Fibroblast of upper back skin (primary cell): ENCODE measurements around the gene PHACTR3.

Experiments used
- DNase-seq: peaks from one replicate; pipeline ENCODE4 v3.0.0-alpha.2; 2013

The PHACTR3 gene

DNA sequence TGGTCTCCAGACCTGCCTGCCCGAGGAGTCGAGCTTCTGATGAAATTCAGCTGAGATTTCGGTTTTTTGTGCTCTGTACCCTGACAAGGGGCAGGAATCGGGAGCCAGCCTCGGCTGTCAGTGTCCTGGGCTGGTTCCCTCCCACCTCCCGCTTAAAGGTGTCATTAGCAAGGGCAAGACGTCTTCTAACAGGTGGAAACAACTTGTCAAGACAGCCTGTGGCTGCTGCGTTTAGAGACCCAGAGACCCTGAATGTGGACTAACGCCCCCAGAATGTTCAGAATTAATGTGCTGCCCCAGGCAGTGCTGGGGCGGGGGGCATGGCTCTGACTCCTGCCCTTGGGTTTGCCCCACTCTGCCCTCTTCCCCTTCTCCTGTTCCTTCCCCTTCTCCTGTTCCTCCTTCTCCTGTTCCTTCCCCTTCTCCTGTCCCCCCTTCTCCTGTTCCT lies 69.7 kb downstream of the PHACTR3 start:
- DNase-seq = no peak

- DNase-seq = no peak
Measured at GRCh38 chr20:59676126-59676850, 71.9 kb downstream of the PHACTR3 start.

DNA sequence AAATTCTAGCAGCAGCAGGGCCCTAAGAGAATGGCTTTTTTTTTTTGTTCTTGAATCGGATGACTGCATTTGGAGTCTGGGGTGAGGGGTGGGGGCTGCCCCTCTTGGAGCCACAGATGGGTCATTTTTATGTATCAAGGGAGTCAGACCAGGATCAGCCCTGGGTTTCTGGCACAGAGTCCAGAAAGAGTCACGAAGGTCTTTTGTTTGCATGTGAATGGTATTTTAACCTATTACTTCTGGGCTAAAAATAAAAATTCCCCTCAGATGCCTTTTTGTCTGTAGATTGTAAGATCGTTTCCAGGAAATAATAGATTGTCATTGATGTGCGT lies 72.5 kb downstream of the PHACTR3 start:
- DNase-seq = peak; percentile 4

DNA sequence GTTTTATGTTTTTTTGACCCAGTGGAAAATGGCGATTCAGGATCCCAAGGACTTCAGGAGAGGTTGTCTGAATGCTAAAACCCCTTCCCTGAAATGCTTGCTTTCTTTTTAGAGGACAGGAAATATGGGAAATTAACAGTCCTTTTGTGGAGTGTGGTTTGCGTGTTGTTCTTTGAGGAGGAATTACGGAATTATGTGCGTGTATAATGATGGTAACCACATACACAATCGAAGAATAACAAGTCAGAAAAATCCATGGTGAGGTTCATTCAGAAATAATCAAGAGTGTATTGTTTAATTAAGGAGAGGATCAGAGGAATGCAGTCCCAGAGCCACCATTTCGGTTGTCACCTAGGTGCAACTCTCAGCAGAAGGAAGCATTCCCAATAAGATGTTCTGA lies 73.2 kb downstream of the PHACTR3 start:
- DNase-seq = no peak

DNA sequence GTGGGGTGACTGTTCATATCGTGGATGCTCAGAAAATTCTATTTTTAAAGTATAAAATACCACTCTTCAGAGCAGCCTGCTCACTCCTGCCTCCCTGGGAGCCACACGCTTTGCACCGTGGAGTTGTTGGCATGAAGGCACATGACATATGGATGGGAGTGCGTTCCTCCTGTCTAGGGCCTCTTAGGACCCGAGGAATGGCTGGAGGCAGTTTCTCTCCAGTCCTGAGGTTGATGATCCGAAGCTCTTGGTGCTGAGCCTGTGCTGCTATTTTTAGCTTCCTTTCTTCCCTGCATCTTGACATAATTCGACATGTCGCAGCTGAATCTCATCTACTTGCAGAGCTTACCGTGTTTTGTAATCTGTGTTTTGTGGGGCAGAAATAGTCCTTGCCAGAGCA lies 73.9 kb downstream of the PHACTR3 start:
- DNase-seq = no peak

DNA sequence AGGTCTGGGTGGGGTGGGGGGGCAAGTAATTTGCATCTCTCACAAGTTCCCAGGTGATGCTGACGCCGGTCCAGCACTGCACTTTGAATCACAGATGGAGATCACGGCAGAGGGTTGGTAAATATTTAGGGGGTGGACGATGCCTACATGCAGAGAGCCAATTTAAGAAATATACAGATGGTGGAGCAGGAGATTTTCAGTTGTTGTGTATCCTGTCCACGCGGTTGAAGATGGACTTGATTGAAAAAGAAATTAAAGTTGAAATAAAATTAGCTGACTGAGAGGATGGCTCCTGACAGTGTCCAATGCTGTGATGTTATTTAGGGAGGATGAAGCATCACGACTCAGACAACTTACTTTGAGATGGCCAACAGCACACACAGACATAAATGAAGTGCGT lies 74.6 kb downstream of the PHACTR3 start:
- DNase-seq = no peak

DNA sequence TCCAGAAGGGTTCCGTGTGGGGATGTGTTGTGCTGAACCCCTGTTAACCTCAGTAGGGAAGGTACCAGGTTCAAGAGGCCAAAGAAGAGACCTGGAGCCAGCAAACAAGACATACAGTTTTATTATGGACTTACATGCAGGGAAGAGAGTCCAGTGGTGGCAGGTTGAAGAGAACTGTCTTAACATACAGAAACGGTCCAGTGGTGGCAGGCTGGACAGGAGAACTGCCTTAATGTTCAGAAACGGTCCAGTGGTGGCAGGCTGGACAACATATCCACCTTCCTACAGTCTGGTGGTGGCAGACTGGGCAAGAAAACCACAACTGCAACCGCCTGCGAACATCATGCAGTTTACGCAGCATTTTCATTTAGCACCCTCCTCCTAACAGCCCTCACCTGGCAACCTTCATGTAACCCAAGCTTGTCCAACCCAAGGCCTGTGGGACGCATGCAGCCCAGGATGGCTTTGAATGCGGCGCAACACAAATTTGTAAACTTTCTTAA lies 75.9 kb downstream of the PHACTR3 start:
- DNase-seq = no peak

GRCh38 chr20:59680852-59681251 lies 76.5 kb downstream of the PHACTR3 start:
- no peak for DNase-seq

DNA sequence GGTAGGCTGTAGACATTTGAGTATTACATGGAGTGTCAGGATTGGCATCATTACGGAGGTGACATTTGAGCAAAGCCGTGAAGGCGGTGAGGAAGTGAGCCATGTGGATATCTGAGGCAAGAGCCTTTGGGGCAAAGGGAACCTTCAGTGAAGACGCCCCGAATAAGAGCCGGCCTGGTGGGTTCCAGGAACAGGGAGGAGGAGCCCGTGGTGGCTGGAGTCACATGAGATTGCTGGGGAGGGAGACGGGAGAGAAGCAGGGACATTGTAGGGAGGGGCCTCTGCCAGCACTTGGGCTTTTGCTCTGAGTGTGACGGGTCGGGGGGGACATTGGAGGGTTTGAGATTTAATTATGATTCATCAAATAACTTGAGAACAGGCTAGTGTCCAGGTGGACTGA lies 78.3 kb downstream of the PHACTR3 start:
- no peak for DNase-seq

- no peak for DNase-seq
Measured at GRCh38 chr20:59683181-59683580, 78.8 kb downstream of the PHACTR3 start.

DNA sequence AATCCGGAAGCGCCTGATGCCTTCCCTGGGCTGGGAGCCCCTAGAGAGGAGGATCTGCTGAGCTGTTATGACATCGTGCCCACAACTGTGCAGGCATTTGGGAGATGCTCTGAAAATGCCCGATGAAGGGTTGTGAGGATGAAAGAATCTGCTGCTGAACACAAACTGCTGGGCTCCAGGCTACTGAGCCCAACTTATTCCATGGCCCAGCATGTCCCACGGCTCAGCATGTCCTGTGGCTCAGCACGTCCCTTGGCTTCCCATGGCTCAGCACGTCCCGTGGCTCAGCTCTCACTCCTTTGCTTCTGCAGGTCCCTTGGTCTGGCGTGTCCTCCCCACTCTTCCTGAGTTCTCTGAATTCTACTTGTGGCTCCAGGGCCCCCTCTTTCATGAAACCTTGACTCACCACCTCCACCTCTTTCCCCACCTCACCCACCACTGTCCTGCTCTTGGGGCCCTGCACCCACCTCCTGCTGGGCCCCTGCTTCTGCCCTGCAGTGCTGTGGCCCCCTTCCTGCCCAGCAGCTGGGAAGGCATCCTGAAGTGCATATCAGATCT lies 80.4 kb downstream of the PHACTR3 start:
- DNase-seq = no peak

GRCh38 chr20:59686404-59687346 lies 82.3 kb downstream of the PHACTR3 start:
- no peak for DNase-seq

DNA sequence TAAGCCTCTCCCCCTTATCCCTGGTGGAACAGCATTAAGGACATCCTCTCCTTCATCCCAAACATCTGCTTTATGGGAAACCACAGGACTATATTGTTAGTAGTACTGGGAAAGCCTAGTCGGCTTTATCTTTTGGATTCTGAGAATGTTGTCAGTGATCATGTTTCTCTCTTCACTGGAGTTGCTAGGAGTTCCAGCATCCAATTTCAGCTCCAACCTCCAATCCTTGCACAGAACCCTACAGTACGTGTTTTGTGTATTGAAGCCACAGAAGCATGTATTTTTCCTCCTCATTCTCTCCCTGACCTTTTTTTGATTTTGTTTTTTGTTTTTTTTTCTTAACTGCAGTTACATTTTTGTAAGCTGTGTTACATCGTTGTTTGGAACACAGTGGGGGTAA lies 84.0 kb downstream of the PHACTR3 start:
- no peak for DNase-seq

GRCh38 chr20:59688999-59689398 lies 84.7 kb downstream of the PHACTR3 start:
- DNase-seq = no peak

GRCh38 chr20:59690101-59690500 lies 85.8 kb downstream of the PHACTR3 start:
- no peak for DNase-seq

- no peak for DNase-seq
Measured at GRCh38 chr20:59690976-59691375, 86.6 kb downstream of the PHACTR3 start.

DNA sequence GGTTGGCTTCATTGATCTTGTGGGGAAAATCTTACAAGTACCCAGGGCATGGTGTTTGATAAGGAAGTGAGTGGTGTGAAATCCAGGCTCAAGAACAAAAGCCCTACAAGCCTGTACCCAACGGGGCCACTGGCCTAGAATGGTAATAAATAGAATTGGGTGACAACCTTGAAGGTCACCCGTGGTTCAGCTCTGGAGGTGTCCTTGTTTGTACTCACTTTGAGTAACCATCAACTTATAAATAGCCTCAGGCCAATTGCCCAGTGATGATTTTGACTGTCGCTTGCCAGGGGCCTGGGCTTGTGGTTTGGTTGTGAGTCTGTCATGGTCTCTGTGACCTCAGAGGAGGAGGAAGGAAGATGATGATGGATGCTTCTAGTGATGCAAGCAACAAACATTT lies 87.8 kb downstream of the PHACTR3 start:
- DNase-seq = no peak

DNA sequence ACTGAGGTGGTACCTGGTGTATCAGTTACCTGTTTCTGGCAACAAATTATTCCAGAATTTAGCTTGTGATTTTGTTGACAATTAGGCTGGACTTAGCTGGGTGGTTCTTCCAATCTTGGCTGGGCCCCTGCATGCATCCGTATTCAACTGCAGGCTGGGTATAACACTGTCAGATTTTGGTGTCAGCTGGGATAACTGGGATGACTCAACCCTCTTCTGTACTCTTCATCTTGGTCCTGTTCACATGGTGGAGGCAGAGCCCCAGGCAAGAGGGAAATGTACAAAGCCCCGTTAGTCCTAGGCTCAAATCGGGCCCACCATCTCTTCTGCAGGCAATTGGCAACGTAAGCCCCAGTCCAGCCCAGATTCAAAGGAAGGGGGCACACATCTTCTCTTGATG lies 89.2 kb downstream of the PHACTR3 start:
- DNase-seq = no peak

- DNase-seq = no peak
Measured at GRCh38 chr20:59696476-59696875, 92.1 kb downstream of the PHACTR3 start.

DNA sequence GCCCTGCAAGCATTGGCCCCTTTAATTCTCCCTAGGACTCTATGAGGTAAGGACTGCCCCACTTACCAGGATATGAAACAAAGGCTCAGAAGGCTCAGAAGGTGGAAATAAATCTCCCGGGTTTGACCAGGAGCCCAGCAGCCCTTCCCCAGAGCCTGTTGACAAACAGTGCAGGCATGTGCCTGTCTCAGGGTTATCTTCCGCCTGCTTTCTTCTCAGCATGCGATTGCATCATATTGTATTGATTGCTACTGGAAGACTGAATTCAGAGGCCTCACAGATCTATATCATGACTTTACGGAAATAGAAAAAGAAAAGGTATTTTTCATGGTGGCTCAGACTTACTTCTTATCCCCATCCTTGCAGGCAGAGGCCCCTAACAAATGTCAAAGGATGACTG lies 92.7 kb downstream of the PHACTR3 start:
- no peak for DNase-seq

DNA sequence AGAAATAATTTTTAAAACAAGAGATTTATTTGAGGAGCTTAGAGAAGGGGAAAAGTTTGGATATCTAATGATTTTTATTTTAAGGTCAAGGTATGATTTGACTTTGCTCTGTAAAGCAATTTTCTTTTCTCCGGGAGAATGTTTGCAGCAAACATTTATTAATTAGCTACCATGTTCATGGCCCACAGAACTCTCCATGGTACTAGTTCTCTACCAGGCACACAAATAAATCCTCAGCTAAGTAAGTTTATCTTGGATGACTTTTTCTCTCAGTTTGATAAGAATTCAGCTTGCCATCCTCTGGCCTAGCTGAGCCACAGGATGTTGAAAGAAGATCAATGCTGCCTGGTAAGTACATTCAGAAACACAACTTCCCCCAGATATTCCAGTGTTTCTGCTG lies 94.3 kb downstream of the PHACTR3 start:
- DNase-seq = no peak

DNA sequence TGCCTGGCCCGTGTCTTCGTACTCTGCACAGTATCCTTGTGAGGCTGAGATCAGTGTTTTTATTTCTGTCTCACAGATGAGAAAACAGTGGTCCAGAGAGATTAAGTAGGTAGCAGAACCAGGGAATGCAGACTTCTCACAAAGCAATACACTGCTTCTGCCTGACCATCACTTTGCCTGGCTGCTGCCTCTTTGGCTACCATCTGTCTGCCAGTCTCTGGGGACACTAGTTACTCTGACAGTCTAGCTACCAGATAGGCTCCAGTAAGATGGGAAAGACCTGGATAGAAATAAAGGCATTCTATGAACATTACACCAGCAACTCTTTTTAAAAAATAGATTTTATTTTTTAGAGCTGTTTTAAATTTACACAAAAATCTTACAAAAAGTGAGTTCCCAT lies 96.9 kb downstream of the PHACTR3 start:
- no peak for DNase-seq

DNA sequence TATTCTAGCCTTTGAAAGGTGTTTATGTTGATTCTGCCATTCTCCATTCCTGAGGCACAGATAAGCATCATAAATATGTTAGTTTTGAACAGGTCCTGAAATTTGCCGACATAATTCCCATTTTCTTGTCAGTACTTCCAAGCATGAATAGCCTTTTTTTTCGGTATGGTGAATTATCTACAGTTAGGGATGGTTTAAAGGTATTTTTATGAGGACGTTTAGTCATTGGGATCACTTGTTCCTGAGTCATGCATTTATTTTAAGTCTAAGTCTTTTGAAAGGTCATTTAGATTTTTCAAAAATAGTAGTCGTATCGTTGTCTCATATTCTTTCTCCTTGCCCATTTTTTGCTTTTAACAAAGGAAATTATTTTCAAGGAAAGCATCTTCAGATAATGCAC lies 98.7 kb downstream of the PHACTR3 start:
- no peak for DNase-seq
